ENCODE measurements around the gene PLEKHM3.

PLEKHM3 gene

GRCh38 chr2:207833251-207833751, 192.0 kb downstream of the PLEKHM3 start:
- no peak overlapping the region for H3K4me3 ChIP-seq (ENCODE audit: low read depth, low read length)
- DNase-seq (ENCODE audit: low read depth, low spot score) = no peak
- in situ Hi-C loops (cut with HindIII; ENCODE audit: low sequenced_read_pairs) = no loop called here
- TF ChIP-seq CTCF (IDR thresholded peaks at IDR 0.05; ENCODE audit: low read depth, low read length) = no peak

- DNase-seq (ENCODE audit: low read depth, low spot score) = no peak
- H3K4me3 ChIP-seq (ENCODE audit: low read depth, low read length) = no peak overlapping the region
- in situ Hi-C loops (cut with HindIII; ENCODE audit: low sequenced_read_pairs) = no loop called here
- no peak for TF ChIP-seq CTCF (IDR thresholded peaks at IDR 0.05; ENCODE audit: low read depth, low read length)
Observed at GRCh38 chr2:207831584-207832248, 193.6 kb downstream of the PLEKHM3 start.

DNA sequence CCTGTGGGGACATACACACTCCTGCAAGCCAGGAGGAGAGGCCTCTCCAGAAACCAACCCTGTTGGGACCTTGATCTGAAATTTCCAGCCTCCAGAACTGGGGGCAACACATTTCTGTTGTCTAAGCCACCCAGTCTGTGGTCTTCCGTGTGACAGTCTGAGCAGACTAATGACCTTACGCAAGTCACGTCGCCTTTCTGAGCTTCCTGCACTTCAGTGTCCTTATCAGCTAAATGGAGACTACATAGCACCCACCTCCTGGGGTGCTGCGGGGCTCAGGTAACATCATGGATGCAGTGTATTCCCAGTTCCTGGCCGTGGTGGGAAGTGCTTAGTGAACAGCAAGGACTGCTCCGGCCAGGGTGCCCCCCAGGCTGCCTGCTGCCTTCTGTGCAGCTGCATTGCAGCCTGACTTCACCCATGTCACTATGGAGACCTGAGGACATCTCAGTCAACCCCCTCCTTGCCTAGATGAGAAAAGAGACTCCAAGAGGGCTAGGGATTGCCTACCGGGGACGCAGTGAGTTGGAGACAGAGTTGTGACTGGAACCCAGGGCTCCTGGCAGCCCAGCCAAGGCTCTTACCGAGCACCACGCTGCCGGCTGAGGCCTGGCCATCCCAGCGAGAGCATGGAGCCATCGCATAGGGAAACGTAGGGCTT, 194.4 kb downstream of the PLEKHM3 start:
- DNase-seq (ENCODE audit: low read depth, low spot score) = no peak
- in situ Hi-C loops (cut with HindIII; ENCODE audit: low sequenced_read_pairs) = no loop called here
- H3K4me3 ChIP-seq (ENCODE audit: low read depth, low read length) = no peak overlapping the region
- no peak for TF ChIP-seq CTCF (IDR thresholded peaks at IDR 0.05; ENCODE audit: low read depth, low read length)

GRCh38 chr2:207828361-207829057, 196.8 kb downstream of the PLEKHM3 start:
- in situ Hi-C loops (cut with HindIII; ENCODE audit: low sequenced_read_pairs) = no loop called here
- no peak for TF ChIP-seq CTCF (IDR thresholded peaks at IDR 0.05; ENCODE audit: low read depth, low read length)
- no peak overlapping the region for H3K4me3 ChIP-seq (ENCODE audit: low read depth, low read length)
- DNase-seq (ENCODE audit: low read depth, low spot score) = no peak

DNA sequence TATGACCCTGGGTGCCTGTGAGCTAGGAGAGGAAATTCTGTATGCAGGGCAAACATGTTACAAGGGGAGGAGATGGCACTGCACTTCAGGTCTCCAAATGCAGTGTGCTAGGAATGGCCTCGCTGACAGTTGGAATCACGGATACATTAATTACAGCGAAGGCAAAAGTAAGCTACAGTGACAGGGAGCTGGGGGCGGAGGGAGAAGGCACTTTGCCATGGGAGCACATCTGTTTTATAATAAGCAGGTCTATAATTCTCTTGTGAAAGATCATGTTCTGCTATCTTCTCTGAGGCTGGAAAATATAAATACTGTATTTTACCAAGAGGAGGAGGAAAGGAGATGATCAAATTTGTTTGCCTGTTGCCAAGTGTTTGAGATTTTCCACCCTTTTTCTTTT, 199.3 kb downstream of the PLEKHM3 start:
- no peak for DNase-seq (ENCODE audit: low read depth, low spot score)
- in situ Hi-C loops (cut with HindIII; ENCODE audit: low sequenced_read_pairs) = no loop called here
- TF ChIP-seq CTCF (IDR thresholded peaks at IDR 0.05; ENCODE audit: low read depth, low read length) = no peak
- H3K4me3 ChIP-seq (ENCODE audit: low read depth, low read length) = no peak overlapping the region

DNA sequence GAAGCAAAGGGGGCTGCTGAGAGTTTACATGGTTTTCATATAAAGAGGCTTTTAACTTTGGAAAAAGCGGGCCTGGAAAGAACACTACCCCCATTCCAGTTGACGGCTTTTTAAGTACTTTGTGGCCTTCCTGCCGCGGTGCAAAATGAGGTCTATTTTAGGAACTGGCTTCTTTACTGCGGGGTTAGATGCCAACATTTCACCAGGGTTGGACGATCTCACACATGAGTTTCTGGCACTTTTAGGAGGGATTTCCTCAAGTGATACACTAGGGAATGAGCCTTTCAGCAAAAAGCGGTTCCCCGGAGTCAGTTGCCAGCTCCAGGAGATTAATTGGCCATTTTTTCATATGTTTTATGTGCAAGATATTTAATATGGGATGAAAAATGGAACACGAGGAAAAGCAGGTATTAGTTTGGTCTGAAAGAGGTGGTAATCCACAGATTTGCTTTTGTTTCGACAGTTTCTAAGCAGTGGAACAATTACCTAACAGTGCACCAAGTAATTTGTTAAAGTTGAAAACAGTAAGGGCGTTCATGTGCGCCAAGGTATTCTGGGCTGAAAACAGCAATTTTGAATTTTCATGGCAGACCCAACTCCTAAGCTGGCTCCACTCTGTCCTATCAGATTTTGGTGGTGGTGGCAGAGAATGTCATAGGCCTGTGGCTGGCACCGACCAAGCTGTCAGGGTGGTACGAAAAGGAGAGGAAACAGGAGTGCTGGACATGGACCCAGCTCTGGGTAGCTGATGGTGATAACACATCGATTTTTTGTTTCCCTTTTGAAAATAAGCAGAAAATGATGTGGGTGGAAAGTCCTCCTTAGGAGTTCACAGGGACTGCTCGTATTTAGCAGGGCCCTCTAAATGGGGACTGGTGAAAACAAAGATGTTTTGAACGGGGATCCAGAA, 200.0 kb downstream of the PLEKHM3 start:
- H3K4me3 ChIP-seq (ENCODE audit: low read depth, low read length) = no peak overlapping the region
- DNase-seq (ENCODE audit: low read depth, low spot score) = no peak
- in situ Hi-C loops (cut with HindIII; ENCODE audit: low sequenced_read_pairs) = no loop called here
- no peak for TF ChIP-seq CTCF (IDR thresholded peaks at IDR 0.05; ENCODE audit: low read depth, low read length)

All from astrocyte of the spinal cord (primary cell).